Choroid plexus epithelial cell (primary cell): ENCODE data around the gene KAT8.
"Not testable (repeated sequence)": the region's sequence is repeated elsewhere in the genome, so short reads cannot be mapped to it uniquely, and the experiment has no call there.

Source experiments
- DNase-seq: peaks from one replicate; pipeline ENCODE4 v3.0.0-alpha.2; 2010; ENCODE audit warnings: low read depth
- H3K4me3 ChIP-seq: 2 replicates; pipeline ENCODE4 v1.5.1; 2011; ENCODE audit warnings: low read depth, mild to moderate bottlenecking, control low read depth, low read length, moderate library complexity
- TF ChIP-seq, protein P1 (sequence below): conservative IDR thresholded peaks from 2 replicates; pipeline ENCODE4 v1.5.1; 2011; ENCODE audit warnings: low read depth, mild to moderate bottlenecking, control low read depth, inconsistent platforms, low read length, moderate library complexity

The KAT8 gene

GRCh38 chr16:31148896-31149295, 31.4 kb downstream of the KAT8 start:
- no peak overlapping the region for H3K4me3 ChIP-seq
- no peak for DNase-seq
- TF ChIP-seq, protein P1, sequence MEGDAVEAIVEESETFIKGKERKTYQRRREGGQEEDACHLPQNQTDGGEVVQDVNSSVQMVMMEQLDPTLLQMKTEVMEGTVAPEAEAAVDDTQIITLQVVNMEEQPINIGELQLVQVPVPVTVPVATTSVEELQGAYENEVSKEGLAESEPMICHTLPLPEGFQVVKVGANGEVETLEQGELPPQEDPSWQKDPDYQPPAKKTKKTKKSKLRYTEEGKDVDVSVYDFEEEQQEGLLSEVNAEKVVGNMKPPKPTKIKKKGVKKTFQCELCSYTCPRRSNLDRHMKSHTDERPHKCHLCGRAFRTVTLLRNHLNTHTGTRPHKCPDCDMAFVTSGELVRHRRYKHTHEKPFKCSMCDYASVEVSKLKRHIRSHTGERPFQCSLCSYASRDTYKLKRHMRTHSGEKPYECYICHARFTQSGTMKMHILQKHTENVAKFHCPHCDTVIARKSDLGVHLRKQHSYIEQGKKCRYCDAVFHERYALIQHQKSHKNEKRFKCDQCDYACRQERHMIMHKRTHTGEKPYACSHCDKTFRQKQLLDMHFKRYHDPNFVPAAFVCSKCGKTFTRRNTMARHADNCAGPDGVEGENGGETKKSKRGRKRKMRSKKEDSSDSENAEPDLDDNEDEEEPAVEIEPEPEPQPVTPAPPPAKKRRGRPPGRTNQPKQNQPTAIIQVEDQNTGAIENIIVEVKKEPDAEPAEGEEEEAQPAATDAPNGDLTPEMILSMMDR: no peak

DNA sequence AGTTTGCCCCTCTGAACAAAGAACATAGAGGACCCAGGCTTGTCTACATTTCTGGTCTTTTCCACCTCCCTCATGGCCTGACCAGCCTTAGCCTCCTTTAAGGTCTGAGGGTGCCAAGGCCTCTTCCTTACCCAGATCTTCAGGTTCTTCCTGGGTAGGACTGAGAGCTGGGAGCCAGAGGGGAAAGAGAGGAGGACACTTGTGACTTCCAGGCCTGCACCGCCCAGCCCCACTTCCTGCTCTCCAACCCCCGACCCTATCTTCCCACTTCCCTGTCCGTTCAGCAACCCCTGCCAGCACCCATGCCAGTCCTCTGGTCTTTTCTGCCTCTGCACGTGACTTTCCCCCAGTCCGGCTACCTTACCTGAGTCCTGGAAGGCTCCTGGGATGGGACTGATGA, 31.9 kb downstream of the KAT8 start:
- DNase-seq: no peak
- TF ChIP-seq, protein P1: no peak
- H3K4me3 ChIP-seq: no peak overlapping the region

- DNase-seq: no peak
- TF ChIP-seq, protein P1: no peak
- H3K4me3 ChIP-seq: no peak within 1 kb of the TSS
Measured at GRCh38 chr16:31149894-31150890, 32.7 kb downstream of the KAT8 start, which contains the start of gene PRSS36. Gene PRSS36, minus strand, starts transcription at chr16:31150066. Its CDS starts 31 bp downstream, at chr16:31150035.

- not testable (repeated sequence) for DNase-seq, H3K4me3 ChIP-seq
Measured at GRCh38 chr16:31150976-31151375, 33.5 kb downstream of the KAT8 start.

DNA sequence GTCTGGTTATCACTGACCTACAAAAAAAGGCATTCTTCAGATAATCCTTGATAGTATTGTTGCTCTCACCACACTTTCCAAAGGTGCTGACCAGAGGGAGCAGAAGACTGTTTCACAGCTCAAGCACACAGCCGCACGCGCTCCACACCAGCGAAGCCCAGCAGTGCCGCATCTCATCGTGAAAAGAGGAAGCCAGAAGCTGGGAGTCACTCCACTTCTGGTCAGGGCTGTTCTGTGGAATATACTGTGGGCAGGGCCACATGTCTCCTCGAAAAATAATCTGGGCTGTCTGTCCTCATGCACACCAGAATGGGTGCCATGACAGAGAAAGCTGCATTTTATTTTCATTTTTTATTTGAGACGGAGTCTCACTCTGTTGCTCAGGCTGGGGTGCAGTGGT, 39.7 kb downstream of the KAT8 start:
- TF ChIP-seq, protein P1: no peak
- H3K4me3 ChIP-seq: no peak overlapping the region
- DNase-seq: no peak

DNA sequence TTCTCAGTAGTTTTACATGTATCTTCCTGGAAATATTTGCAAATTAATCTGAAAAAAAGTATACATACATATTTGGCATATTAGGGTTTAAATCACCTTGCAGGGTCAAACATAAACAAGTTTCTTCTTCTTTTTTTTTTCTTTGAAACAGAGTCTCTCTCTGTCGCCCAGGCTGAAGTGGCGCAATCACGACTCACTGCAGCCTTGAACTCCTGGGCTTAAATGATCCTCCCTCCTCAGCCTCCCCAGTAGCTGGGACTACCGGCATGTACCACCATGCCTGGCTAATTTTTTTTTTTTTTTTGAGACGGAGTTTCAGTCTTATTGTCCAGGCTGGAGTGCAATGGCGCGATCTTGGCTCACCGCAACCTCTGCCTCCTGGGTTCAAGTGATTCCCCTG, 49.9 kb downstream of the KAT8 start:
- TF ChIP-seq, protein P1: no peak
- no peak for DNase-seq
- H3K4me3 ChIP-seq: no peak overlapping the region

DNA sequence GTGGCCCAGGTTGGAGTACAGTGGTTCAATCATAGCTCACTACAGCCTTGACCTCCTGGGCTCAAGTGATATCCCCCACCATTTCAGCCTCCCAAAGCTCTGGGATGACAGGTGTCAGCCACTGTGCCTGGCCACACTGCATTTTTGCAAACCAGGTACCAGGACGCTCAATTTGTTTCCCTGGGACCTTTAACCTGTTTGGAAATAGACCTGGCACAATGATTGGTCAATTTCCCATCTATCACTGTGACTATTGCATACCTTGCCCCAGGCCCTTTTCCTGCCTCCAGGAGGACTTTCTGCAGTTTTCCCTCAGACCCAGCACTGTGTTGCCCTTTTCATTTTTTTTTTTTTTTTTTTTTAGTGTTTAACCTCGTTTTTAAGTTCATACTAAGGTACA, 51.4 kb downstream of the KAT8 start:
- no peak for DNase-seq

DNA sequence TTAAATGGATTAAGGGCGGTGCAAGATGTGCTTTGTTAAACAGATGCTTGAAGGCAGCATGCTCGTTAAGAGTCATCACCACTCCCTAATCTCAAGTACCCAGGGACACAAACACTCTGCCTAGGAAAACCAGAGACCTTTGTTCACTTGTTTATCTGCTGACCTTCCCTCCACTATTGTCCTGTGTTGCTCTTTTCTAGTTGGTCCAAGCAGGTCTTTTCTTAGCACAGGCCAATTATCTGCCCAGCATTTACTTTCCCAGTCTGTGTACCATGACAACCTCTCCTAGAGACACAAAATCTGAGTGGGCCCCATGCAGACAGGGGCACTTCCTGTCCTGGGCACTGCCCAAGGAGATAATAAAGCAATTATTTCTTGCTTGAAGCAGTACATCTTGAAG, 52.6 kb downstream of the KAT8 start:
- DNase-seq, H3K4me3 ChIP-seq: not testable (repeated sequence)

More for the DNA sequence above, 51.4 kb downstream of the KAT8 start:
- TF ChIP-seq, protein P1: no peak
- H3K4me3 ChIP-seq: no peak overlapping the region
